GM18526 (cell line): ENCODE results near the gene CRADD.

ENCODE experiments used
- POLR2A ChIP-seq: IDR thresholded peaks from 3 replicates; pipeline ENCODE4 v1.6.1; 2011; ENCODE audit not compliant: insufficient read length; ENCODE audit errors: extremely low read depth

CRADD gene

GRCh38 chr12:93789767-93790166 lies 112.6 kb downstream of the CRADD start:
- TF ChIP-seq POLR2A: no peak

- TF ChIP-seq POLR2A: no peak
Measured at GRCh38 chr12:93790472-93791152, 113.4 kb downstream of the CRADD start.

- no peak for TF ChIP-seq POLR2A
Measured at GRCh38 chr12:93793007-93793406, 115.8 kb downstream of the CRADD start.

GRCh38 chr12:93793983-93794382 lies 116.8 kb downstream of the CRADD start:
- TF ChIP-seq POLR2A: no peak

GRCh38 chr12:93794738-93795137 lies 117.6 kb downstream of the CRADD start:
- TF ChIP-seq POLR2A: no peak

GRCh38 chr12:93795352-93795751 lies 118.2 kb downstream of the CRADD start:
- no peak for TF ChIP-seq POLR2A

- TF ChIP-seq POLR2A: no peak
Measured at GRCh38 chr12:93796729-93797128, 119.6 kb downstream of the CRADD start.

GRCh38 chr12:93798279-93799151 lies 121.3 kb downstream of the CRADD start:
- TF ChIP-seq POLR2A: no peak

GRCh38 chr12:93802293-93802692 lies 125.1 kb downstream of the CRADD start:
- no peak for TF ChIP-seq POLR2A

- no peak for TF ChIP-seq POLR2A
Measured at GRCh38 chr12:93802698-93803423, 125.7 kb downstream of the CRADD start.

GRCh38 chr12:93803424-93803807 lies 126.2 kb downstream of the CRADD start:
- no peak for TF ChIP-seq POLR2A

GRCh38 chr12:93804392-93805179 lies 127.4 kb downstream of the CRADD start:
- TF ChIP-seq POLR2A: no peak

- no peak for TF ChIP-seq POLR2A
Measured at GRCh38 chr12:93805736-93806141, 128.6 kb downstream of the CRADD start.

GRCh38 chr12:93807354-93807753 lies 130.2 kb downstream of the CRADD start:
- TF ChIP-seq POLR2A: no peak
